BLaER1 (cell line): ENCODE data around the gene FLNC.

Experiments
- H3K27ac ChIP-seq: shearing (Covaris generic); formaldehyde crosslinking; 2 replicates; pipeline ENCODE4 v1.8.1; 2022
- H3K27me3 ChIP-seq: shearing (Covaris generic); formaldehyde crosslinking; 2 replicates; pipeline ENCODE4 v1.8.1; 2022
- H3K36me3 ChIP-seq: shearing (Covaris generic); formaldehyde crosslinking; 2 replicates; pipeline ENCODE4 v1.8.1; 2022
- H3K4me1 ChIP-seq: shearing (Covaris generic); formaldehyde crosslinking; 2 replicates; pipeline ENCODE4 v1.8.1; 2022
- H3K4me2 ChIP-seq: shearing (Covaris generic); formaldehyde crosslinking; 2 replicates; pipeline ENCODE4 v1.8.1; 2022
- H3K4me3 ChIP-seq: shearing (Covaris generic); formaldehyde crosslinking; 2 replicates; pipeline ENCODE4 v1.8.1; 2022
- H3K9ac ChIP-seq: shearing (Covaris generic); formaldehyde crosslinking; 2 replicates; pipeline ENCODE4 v1.8.1; 2022
- H3K9me3 ChIP-seq: shearing (Covaris generic); formaldehyde crosslinking; 2 replicates; pipeline ENCODE4 v1.8.1; 2022
- H4K20me1 ChIP-seq: shearing (Covaris generic); formaldehyde crosslinking; 2 replicates; pipeline ENCODE4 v1.8.1; 2022
- Cebpa-rat ChIP-seq: shearing (Covaris generic); IDR thresholded peaks from 2 replicates; pipeline ENCODE4 v1.8.1; 2022

FLNC gene

DNA sequence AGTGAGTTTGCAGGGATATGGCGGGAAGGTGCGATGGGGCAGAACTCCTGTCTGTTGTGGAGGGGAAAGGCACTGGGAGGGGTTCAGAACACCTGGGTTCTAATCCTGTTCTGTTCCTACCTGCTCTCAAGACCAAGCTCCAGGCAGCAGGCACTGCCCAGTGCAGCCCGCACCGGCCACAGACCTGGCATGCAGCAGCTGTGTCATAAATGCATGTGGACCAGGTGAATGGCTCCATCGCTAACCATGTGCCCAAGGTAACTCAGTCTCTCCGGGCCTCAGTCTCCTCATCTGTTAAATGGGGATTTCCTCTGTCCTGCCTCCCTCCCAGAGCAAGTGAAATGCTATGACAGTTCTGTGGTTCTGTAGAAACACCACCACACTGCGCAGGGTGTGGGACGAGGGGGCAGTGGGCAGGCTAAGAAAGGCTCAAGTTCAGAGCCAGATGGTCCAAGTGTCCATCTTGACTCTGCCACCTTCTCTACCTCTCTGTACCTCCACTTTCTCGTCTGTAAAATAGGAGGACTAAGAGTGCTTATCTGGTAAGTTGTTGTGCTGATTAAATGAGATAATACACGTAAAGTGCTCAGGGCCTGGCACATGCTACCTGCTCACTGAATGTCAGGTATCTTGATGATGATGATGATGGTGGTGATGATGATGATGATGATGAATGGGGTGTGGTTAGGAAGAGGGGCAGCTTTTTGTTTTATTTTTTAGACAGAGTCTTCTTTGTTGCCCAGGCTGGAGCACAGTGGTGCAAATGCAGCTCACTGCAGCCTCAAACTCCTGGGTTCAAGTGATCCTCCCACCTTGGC is 55.4 kb downstream of the FLNC start:
- H3K27ac ChIP-seq, result no peak overlapping the region
- TF ChIP-seq Cebpa-rat, result no peak
- no peaks in the 10 kb centered on the region for H3K9me3 ChIP-seq
- H3K4me3 ChIP-seq, result no peak overlapping the region
- no peak overlapping the region for H3K4me2 ChIP-seq
- no peaks in the 10 kb centered on the region for H4K20me1 ChIP-seq
- peaks cover 9% of the 10 kb centered on the region for H3K4me1 ChIP-seq
- H3K27me3 ChIP-seq, result peaks cover 29% of the 10 kb centered on the region
- no peaks in the 10 kb centered on the region for H3K36me3 ChIP-seq
- H3K9ac ChIP-seq, result no peak overlapping the region

DNA sequence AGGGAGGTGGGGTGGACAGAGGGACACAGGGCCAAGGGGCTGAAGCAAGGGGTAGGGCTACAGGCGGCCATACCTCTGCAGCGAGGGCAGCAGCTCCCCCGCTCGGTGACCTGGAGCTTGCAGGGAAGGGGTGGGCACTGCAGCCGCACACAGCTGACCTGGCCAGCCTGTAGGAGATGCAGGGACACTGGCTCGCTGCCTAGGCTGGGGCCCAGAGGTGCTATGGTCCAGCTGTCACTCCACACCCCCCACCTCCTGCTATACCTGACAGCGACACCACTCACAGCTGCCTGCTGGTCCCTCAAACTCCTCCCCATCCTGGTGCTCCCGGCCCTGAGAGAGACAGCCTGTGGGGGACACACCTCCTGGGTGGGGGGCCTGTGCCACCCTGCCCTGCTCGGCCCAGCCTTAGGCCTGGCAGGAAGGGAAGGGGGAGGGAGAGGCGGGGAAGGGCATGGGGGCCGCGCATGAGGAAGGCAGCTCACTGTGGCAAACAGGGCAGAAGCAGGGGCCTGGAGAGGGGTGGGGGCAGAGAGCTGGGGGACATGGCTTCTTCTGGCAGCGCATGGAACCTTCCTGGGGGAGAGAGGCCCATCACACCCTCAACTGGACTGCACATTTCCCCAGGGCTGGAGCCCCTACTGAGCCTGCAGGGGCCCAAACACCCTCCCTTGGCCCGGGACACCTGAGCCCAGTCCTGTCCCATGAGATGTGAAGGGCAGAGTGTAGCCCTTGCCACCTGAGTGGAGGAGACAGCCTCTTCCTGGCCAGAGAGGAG is 56.4 kb downstream of the FLNC start:
- Histone ChIP-seq H3K9ac (no peak overlapping the region), H3K4me2 (no peak overlapping the region), H3K27ac (no peak overlapping the region), H3K4me1 (peaks cover 9% of the 10 kb centered on the region), H3K4me3 (no peak overlapping the region), H4K20me1 (no peaks in the 10 kb centered on the region), H3K27me3 (peaks cover 39% of the 10 kb centered on the region), H3K36me3 (no peaks in the 10 kb centered on the region), H3K9me3 (no peaks in the 10 kb centered on the region)
- no peak for TF ChIP-seq Cebpa-rat

DNA sequence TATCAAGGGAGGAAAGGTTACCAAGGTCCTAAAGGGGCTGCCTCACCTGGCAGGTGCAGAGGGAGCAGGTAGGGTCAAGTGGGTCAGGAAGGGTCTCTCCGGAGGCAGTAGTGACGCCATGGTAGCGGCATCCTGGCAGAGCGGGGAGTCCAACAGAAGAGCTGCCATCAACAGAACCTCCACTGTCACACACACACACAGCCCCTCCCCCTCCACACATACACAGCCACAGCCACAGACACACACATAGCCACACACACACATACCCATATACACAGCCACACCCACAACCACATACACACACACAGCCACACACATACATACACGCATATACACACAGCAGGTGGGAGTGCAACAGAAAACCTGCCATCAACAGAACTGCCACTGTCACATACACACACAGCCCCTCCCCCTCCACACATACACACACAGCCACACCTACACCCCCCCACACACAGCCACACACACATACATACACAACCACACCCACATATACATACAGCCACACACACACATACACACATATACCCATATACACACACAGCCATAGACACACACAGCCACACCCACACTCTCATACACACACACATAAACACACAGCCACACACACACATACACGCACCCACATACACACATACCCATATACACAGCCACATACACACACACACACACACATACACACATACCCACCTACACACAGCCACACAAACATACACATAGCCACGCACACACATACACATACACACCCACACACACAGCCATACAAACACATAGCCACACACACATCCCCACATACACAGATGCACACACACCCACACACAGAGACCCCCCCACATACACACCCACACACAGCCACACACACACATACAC is 57.2 kb downstream of the FLNC start:
- no peak for TF ChIP-seq Cebpa-rat
- Histone ChIP-seq H3K9me3 (no peaks in the 10 kb centered on the region), H3K27me3 (peaks cover 45% of the 10 kb centered on the region), H3K27ac (no peak overlapping the region), H3K36me3 (no peaks in the 10 kb centered on the region), H3K9ac (no peak overlapping the region), H4K20me1 (no peaks in the 10 kb centered on the region), H3K4me1 (peaks cover 9% of the 10 kb centered on the region), H3K4me3 (no peak overlapping the region), H3K4me2 (no peak overlapping the region)

DNA sequence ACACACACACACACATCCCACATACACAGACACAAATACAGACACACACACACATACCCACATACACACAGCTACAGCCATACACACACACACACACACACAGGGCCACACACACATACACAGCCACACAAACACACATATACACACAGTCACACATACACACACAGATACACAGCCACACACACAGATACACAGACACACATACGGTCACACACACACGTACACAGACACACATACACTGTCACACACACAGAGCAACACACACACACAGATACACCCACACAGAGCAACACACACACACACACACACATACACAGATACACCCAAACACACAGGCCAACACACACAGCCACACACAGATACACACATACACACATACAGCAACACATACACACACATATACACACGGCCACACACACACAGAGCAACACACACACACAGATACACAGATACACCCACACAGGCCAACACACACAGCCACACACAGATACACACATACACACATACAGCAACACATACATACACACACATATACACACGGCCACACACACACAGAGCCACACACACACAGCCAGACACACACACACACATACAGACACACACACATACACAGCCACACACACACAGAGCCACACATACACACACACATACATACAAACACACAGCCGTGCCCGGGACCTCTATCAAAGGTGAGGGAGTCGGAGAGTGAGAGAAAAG is 58.0 kb downstream of the FLNC start:
- Histone ChIP-seq H3K9me3 (no peaks in the 10 kb centered on the region), H3K4me1 (peaks cover 9% of the 10 kb centered on the region), H3K9ac (no peak overlapping the region), H3K27ac (no peak overlapping the region), H3K4me2 (no peak overlapping the region), H4K20me1 (no peaks in the 10 kb centered on the region), H3K27me3 (peaks cover 47% of the 10 kb centered on the region), H3K36me3 (no peaks in the 10 kb centered on the region), H3K4me3 (no peak overlapping the region)
- no peak for TF ChIP-seq Cebpa-rat

DNA sequence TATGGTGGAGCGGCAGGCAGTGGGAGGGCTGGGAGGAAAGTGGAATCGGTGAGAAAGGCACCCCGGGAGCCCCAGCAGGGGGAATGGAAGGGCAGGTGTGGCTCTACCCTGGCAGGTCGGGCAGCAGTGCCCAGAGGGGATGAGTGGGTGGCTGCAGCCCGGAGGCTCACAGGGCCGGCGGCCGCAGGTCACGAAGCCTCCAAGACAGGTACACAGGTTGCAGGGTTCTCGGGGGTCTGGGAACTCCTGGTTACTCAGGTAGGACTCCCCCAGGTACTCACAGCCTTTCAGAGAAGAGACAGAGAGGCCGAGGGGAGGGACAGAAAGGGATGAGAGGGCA is 58.5 kb downstream of the FLNC start:
- Histone ChIP-seq H3K4me3 (no peak overlapping the region), H3K9ac (no peak overlapping the region), H4K20me1 (no peaks in the 10 kb centered on the region), H3K27me3 (peaks cover 47% of the 10 kb centered on the region), H3K4me1 (peaks cover 7% of the 10 kb centered on the region), H3K9me3 (no peaks in the 10 kb centered on the region), H3K27ac (no peak overlapping the region), H3K36me3 (no peaks in the 10 kb centered on the region), H3K4me2 (no peak overlapping the region)
- no peak for TF ChIP-seq Cebpa-rat

DNA sequence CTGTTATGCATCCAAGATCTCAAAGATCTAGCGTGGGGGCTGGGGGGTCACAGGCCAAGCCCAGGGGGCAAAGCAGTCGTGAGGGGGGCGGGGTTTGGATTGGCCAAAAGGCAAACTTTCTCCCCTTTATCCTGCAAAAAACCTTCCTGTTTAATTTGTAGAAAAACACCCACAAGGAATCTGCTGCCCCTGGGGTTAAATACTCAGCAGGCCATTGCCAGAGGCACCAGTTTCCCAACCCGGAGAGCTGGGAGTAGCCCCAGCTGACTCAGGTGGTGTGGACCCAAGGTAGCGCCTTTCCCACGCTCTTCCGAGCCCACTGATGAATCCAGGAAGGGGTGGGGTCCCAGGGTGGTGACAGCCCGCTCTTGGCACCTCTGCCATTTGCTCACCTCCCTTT is 58.9 kb downstream of the FLNC start:
- Histone ChIP-seq H3K4me3 (no peak overlapping the region), H3K36me3 (no peaks in the 10 kb centered on the region), H3K9me3 (no peaks in the 10 kb centered on the region), H3K4me2 (no peak overlapping the region), H3K27me3 (peaks cover 47% of the 10 kb centered on the region), H4K20me1 (no peaks in the 10 kb centered on the region), H3K27ac (no peak overlapping the region), H3K9ac (no peak overlapping the region), H3K4me1 (peaks cover 3% of the 10 kb centered on the region)
- no peak for TF ChIP-seq Cebpa-rat

DNA sequence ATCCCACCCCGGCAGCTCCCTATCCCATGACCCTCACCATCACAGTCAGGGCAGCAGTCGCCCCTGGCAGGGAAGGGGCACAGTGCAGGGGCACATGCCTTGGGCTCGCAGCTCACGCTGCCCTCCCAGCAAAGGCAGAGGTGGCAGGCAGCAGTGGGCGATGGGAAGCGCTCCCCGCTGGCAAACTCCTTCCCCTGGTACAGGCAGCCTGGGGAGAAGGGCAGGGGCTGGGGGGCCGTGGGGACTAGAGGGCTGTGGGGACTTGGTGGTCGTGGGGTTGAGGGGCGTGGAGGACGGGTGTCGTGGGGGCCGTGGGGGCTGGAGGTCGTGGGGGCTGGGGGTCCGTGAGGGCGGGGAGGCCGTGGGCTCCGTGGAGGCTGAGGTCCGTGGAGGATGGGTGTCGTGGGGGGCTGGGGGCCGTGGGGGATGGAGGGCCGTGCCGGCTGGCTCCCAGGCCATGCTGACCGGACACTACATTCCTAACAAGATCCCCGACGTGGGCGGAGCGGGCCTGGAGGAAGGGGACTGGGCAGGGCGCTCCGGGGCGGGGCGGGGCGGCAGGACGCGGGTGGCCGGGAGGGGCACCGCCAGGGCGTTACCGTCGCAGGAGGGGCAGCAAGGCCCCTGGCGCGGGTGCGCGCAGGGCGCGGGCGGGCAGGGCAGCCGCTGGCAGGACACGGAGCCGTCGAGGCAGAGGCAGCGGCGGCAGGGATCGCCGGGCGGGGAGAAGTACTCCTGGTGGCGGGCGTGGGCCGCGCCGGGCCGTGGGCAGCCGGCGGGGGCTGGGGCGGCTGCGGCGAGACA is 60.3 kb downstream of the FLNC start:
- Histone ChIP-seq H3K27me3 (peaks cover 47% of the 10 kb centered on the region), H3K9me3 (no peaks in the 10 kb centered on the region), H3K4me3 (no peak overlapping the region), H4K20me1 (no peaks in the 10 kb centered on the region), H3K36me3 (no peaks in the 10 kb centered on the region), H3K27ac (no peak overlapping the region), H3K4me1 (no peaks in the 10 kb centered on the region; the same call in 1 of the 2 replicates), H3K9ac (no peak overlapping the region), H3K4me2 (no peak overlapping the region)
- no peak for TF ChIP-seq Cebpa-rat

DNA sequence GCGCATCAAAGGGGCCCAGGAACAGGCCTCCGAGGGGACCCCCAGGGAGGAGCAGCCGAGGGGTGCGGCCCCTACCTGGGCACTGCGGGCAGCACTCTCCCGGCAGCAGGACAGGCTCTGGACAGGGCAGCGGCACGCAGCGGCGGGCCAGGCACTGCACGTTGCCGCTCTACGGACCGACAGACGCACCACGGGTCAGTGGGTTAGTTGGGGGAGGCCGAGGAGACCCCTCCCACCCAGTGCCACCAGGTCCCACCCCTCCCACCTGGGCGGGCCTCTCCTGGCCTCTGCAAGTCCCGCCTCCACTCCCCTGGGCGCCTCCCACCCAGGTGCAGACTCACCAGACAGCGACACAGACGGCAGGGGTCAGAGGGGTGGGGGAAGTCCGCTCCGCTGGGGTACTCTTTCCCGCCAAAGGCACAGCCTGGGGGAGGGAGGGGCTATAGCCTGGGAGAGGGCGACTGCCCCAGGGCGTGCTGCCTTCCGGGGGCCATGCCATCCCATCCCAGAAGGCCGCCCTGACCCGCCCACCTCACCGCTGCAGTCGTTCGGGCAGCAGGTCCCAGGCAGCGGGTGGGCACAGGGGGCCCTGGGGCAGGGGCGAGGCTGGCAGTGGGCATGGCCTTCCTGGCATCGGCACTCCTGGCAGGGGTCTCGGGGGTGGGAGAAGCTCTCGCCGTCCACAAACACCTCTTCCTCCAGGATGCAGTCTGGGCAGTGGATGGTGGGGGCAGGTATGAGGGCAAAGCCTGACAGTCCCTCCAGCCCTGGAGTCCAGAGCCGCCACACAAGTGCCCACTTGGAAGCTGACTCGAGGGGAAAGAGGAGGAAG is 61.1 kb downstream of the FLNC start:
- no peaks in the 10 kb centered on the region for H3K9me3 ChIP-seq
- H3K27me3 ChIP-seq, result peaks cover 47% of the 10 kb centered on the region
- no peak overlapping the region for H3K4me3 ChIP-seq
- no peak for TF ChIP-seq Cebpa-rat
- no peak overlapping the region for H3K9ac ChIP-seq
- no peaks in the 10 kb centered on the region for H3K36me3 ChIP-seq
- H3K27ac ChIP-seq, result no peak overlapping the region
- no peaks in the 10 kb centered on the region; the same call in 1 of the 2 replicates for H3K4me1 ChIP-seq
- no peak overlapping the region for H3K4me2 ChIP-seq
- H4K20me1 ChIP-seq, result no peaks in the 10 kb centered on the region
